ENCODE data around the gene RCOR2. TPM values are rescaled to one million over a fixed set of nuclear protein-coding genes. Genes with fewer than 3 reads are reported as not detected.
A peak's percentile ranks its signal among the peaks of the same experiment; 100 is the strongest.
"Not testable (repeated sequence)": the region's sequence is repeated elsewhere in the genome, so short reads cannot be mapped to it uniquely, and the experiment has no call there.

RCOR2 gene
- total and polyA plus RNA-seq, 10 donors = 0.07 to 0.52 (median 0.19) TPM; not detected in 2

GRCh38 chr11:63867511-63867910, 49.5 kb downstream of the RCOR2 start:
- Histone ChIP-seq H3K9me3 (no peaks in the 10 kb centered on the region), H3K27me3 (replicated peaks in 1 of 7) (no peaks in the 10 kb centered on the region), H3K27ac (peak overlapping the region in 4 of 8 donors; percentile 7 to 83 (median 76)), H3K4me3 (no peak overlapping the region), H3K36me3 (peaks cover 0 to 39% (median under 1%) of the 10 kb centered on the region in 6 donors), H3K4me1 (peaks cover 53 to 100% (median 97%) of the 10 kb centered on the region in 6 donors)
- no peak for TF ChIP-seq POLR2AphosphoS5 (IDR thresholded peaks at IDR 0.05)
- TF ChIP-seq POLR2A (IDR thresholded peaks at IDR 0.05) = no peak
- no peak for TF ChIP-seq CTCF (IDR thresholded peaks at IDR 0.05 in 8 of 11, conservative IDR thresholded peaks at IDR 0.05 in 3 of 11)
- intact Hi-C loops (cut with DNase I; ENCODE audit: low total_unique reads) = no loop called here
- WGBS, 5 donors = 93 to 99% (median 97%) methylated on average over 4 of the region's 4 CpGs
- no peak for DNase-seq

GRCh38 chr11:63866211-63866610, 50.8 kb downstream of the RCOR2 start:
- H3K27ac ChIP-seq = peak overlapping the region in 6 of 8 donors; percentile 31 to 83 (median 62)
- 22 to 46% (median 30%) methylated on average over 4 of the region's 4 CpGs for WGBS, 5 donors
- intact Hi-C loops (cut with DNase I; ENCODE audit: low total_unique reads) = no loop called here
- TF ChIP-seq POLR2AphosphoS5 (IDR thresholded peaks at IDR 0.05) (peak in 1 of 3 donors; percentile 23), CTCF (IDR thresholded peaks at IDR 0.05 in 8 of 11, conservative IDR thresholded peaks at IDR 0.05 in 3 of 11) (no peak)
- peaks cover 0 to 52% (median 8%) of the 10 kb centered on the region in 6 donors for H3K36me3 ChIP-seq
- no peak for DNase-seq
- H3K27me3 ChIP-seq (replicated peaks in 1 of 7) = no peaks in the 10 kb centered on the region
- H3K9me3 ChIP-seq = no peaks in the 10 kb centered on the region
- peaks cover 50 to 99% (median 91%) of the 10 kb centered on the region in 6 donors for H3K4me1 ChIP-seq
- peak overlapping the region in 1 of 8 donors; percentile 21 for H3K4me3 ChIP-seq

- H3K27me3 ChIP-seq (replicated peaks in 1 of 7); H3K4me3 ChIP-seq; intact Hi-C loops (cut with DNase I; ENCODE audit: low total_unique reads); H3K9me3 ChIP-seq; DNase-seq: not testable (repeated sequence)
- Histone ChIP-seq H3K4me1 (peaks cover 28 to 98% (median 78%) of the 10 kb centered on the region in 6 donors), H3K36me3 (peaks cover 0 to 67% (median 8%) of the 10 kb centered on the region in 6 donors), H3K27ac (peak overlapping the region in 5 of 8 donors; percentile 37 to 80 (median 69))
- 94 to 99% (median 96%) methylated on average over 6 of the region's 6 CpGs for WGBS, 5 donors
These were observed 53.3 kb downstream of the RCOR2 start for GRCh38 chr11:63863620-63864019.

GRCh38 chr11:63862923-63863322, 54.0 kb downstream of the RCOR2 start:
- Histone ChIP-seq H3K4me3 (peak overlapping the region in 1 of 8 donors; percentile 16), H3K27me3 (replicated peaks in 1 of 7) (no peaks in the 10 kb centered on the region), H3K27ac (peak overlapping the region in 7 of 8 donors; percentile 20 to 80 (median 65)), H3K9me3 (no peaks in the 10 kb centered on the region), H3K36me3 (peaks cover 0 to 66% (median 8%) of the 10 kb centered on the region in 6 donors), H3K4me1 (peaks cover 21 to 98% (median 78%) of the 10 kb centered on the region in 6 donors)
- DNase-seq = no peak
- TF ChIP-seq POLR2A (IDR thresholded peaks at IDR 0.05) = no peak
- peak in 1 of 3 donors; percentile 20 for TF ChIP-seq POLR2AphosphoS5 (IDR thresholded peaks at IDR 0.05)
- intact Hi-C loops (cut with DNase I; ENCODE audit: low total_unique reads) = no loop called here
- 9 to 19% (median 16%) methylated on average over 4 of the region's 4 CpGs for WGBS, 5 donors

Small RNA genes lying within 50 kb of the gene (small RNA-seq; reads per million reads assigned to genes)
- 0 reads per million in 4 donors for gene RNU6-1306P

Other genes starting within 250 kb of the RCOR2 start
- gene ATL3, start 245.8 kb downstream of the RCOR2 start, total RNA-seq = 10 to 100 TPM; 43.4 to 58.5 (median 46.3) TPM
- 10 to 100 TPM in 1 of 3 donors, 1 to 10 TPM in 2; 5.7 to 10.9 (median 8.2) TPM for gene ATL3, start 245.8 kb downstream of the RCOR2 start, polyA plus RNA-seq
- gene RTN3, start 235.7 kb downstream of the RCOR2 start, total RNA-seq = 100 to 1,000 TPM in 4 of 7 donors, 10 to 100 TPM in 3; 66.7 to 166 (median 101) TPM
- gene RTN3, start 235.7 kb downstream of the RCOR2 start, polyA plus RNA-seq = 10 to 100 TPM; 17.6 to 24.9 (median 24.8) TPM
- gene ZFTA, start 148.4 kb downstream of the RCOR2 start, total RNA-seq = 10 to 100 TPM in 4 of 7 donors, 1 to 10 TPM in 3; 7.7 to 16.9 (median 10.3) TPM
- 1 to 10 TPM; 3.8 to 6.3 (median 4.5) TPM for gene ZFTA, start 148.4 kb downstream of the RCOR2 start, polyA plus RNA-seq
- 10 to 100 TPM in 6 of 7 donors, 1 to 10 TPM in 1; 10.0 to 16.8 (median 13.8) TPM for gene SPINDOC, start 103.7 kb downstream of the RCOR2 start, total RNA-seq
- 10 to 100 TPM in 1 of 3 donors, 1 to 10 TPM in 2; 5.1 to 12.9 (median 6.9) TPM for gene SPINDOC, start 103.7 kb downstream of the RCOR2 start, polyA plus RNA-seq
- 10 to 100 TPM; 41.2 to 67.3 (median 48.6) TPM for gene MARK2, start 78.1 kb downstream of the RCOR2 start, total RNA-seq
- gene MARK2, start 78.1 kb downstream of the RCOR2 start, polyA plus RNA-seq = 10 to 100 TPM in 1 of 3 donors, 1 to 10 TPM in 2; 6.9 to 23.3 (median 7.0) TPM
- gene NAA40, start 21.8 kb upstream of the RCOR2 start, total RNA-seq = 10 to 100 TPM; 27.2 to 45.4 (median 35.9) TPM
- 10 to 100 TPM; 12.1 to 21.4 (median 19.8) TPM for gene NAA40, start 21.8 kb upstream of the RCOR2 start, polyA plus RNA-seq
- gene COX8A, start 57.5 kb upstream of the RCOR2 start, total RNA-seq = 100 to 1,000 TPM; 181 to 531 (median 217) TPM
- 100 to 1,000 TPM; 340 to 698 (median 481) TPM for gene COX8A, start 57.5 kb upstream of the RCOR2 start, polyA plus RNA-seq
- gene OTUB1, start 69.3 kb upstream of the RCOR2 start, total RNA-seq = 10 to 100 TPM; 56.1 to 65.8 (median 58.8) TPM
- 10 to 100 TPM; 65.5 to 89.7 (median 83.5) TPM for gene OTUB1, start 69.3 kb upstream of the RCOR2 start, polyA plus RNA-seq
- gene FLRT1, start 118.8 kb upstream of the RCOR2 start, total RNA-seq = under 1 TPM in 5 of 7 donors, not detected in 2; 0.10 to 0.51 (median 0.17) TPM
- under 1 TPM in 2 of 3 donors, not detected in 1; 0.03 to 0.16 TPM for gene FLRT1, start 118.8 kb upstream of the RCOR2 start, polyA plus RNA-seq
- gene MACROD1, start 248.9 kb upstream of the RCOR2 start, total RNA-seq = 10 to 100 TPM in 1 of 7 donors, 1 to 10 TPM in 6; 5.1 to 10.6 (median 7.3) TPM
- gene MACROD1, start 248.9 kb upstream of the RCOR2 start, polyA plus RNA-seq = 10 to 100 TPM in 2 of 3 donors, 1 to 10 TPM in 1; 7.0 to 20.3 (median 17.6) TPM